T-helper 2 cell treated with Interferon-gamma antibody and Interleukin-4, amounts not matched to agents 5 μg/mL and 100 μg/mL, for 36 hours (primary cell): ENCODE measurements around the gene FCAMR.

Source experiments
- DNase-seq: peaks from one replicate; pipeline ENCODE4 v3.0.0; 2021; ENCODE audit warnings: low spot score
- H3K27ac Mint-ChIP-seq: one replicate; pipeline ENCODE4 v1.8.0; 2021; ENCODE audit warnings: mild to moderate bottlenecking, mixed read lengths
- H3K27me3 Mint-ChIP-seq: one replicate; pipeline ENCODE4 v1.8.0; 2021; ENCODE audit warnings: low read depth, mixed read lengths
- H3K36me3 Mint-ChIP-seq: one replicate; pipeline ENCODE4 v1.8.0; 2021; ENCODE audit warnings: low read depth, mixed read lengths
- H3K4me1 Mint-ChIP-seq: one replicate; pipeline ENCODE4 v1.8.0; 2021; ENCODE audit warnings: low read depth, mixed read lengths
- H3K4me3 Mint-ChIP-seq: one replicate; pipeline ENCODE4 v1.8.0; 2022; ENCODE audit warnings: mild to moderate bottlenecking, moderate library complexity, mixed read lengths
- H3K9me3 Mint-ChIP-seq: one replicate; pipeline ENCODE4 v1.8.0; 2021; ENCODE audit warnings: mixed read lengths

The FCAMR gene

DNA sequence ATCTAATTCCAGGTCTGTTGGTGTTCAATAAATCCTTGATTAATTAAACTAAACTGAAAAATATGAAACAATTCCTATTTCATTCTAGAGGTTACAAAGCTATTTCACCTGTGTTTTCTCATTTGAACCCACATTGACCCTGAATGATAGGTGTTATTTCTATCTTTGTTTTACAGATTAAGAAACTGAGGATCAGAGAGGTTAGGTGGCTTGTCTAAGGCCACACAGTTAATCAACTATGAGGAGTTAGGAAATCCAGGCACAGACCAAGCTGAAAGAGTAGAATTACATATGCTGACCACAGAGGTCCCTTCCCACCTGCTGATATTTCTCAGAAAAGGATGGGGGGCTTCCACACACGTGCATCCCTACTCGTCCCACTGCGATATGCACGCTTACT lies 24.5 kb downstream of the FCAMR start:
- no peak overlapping the region for H3K27ac Mint-ChIP-seq
- no peak overlapping the region for H3K4me3 Mint-ChIP-seq
- peaks cover 38% of the 10 kb centered on the region for H3K27me3 Mint-ChIP-seq
- no peak for DNase-seq
- H3K36me3 Mint-ChIP-seq: no peaks in the 10 kb centered on the region
- no peaks in the 10 kb centered on the region for H3K4me1 Mint-ChIP-seq
- H3K9me3 Mint-ChIP-seq: peaks cover 4% of the 10 kb centered on the region

DNA sequence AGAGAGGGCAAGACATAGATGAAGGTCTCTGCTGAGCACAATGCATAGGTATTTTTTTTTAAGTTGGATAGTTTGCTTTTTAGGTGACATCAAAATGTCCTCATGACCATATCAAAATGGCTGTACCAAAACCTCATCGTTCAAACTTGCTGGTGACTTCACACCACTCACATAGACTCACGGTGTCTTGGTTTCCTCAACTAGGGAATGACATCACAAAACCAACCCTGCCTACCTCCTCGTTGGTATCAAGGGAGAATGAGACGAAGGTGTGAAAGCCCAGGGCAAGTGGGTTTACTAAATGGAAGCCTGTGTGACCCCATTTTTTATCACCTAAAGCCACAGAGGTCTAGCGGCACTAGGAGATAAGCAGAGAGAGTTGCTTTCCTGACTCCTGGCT lies 25.6 kb downstream of the FCAMR start:
- Mint-ChIP-seq H3K27ac (no peak overlapping the region), H3K36me3 (no peaks in the 10 kb centered on the region), H3K4me3 (no peak overlapping the region), H3K4me1 (no peaks in the 10 kb centered on the region), H3K9me3 (no peaks in the 10 kb centered on the region), H3K27me3 (peaks cover 38% of the 10 kb centered on the region)
- no peak for DNase-seq

DNA sequence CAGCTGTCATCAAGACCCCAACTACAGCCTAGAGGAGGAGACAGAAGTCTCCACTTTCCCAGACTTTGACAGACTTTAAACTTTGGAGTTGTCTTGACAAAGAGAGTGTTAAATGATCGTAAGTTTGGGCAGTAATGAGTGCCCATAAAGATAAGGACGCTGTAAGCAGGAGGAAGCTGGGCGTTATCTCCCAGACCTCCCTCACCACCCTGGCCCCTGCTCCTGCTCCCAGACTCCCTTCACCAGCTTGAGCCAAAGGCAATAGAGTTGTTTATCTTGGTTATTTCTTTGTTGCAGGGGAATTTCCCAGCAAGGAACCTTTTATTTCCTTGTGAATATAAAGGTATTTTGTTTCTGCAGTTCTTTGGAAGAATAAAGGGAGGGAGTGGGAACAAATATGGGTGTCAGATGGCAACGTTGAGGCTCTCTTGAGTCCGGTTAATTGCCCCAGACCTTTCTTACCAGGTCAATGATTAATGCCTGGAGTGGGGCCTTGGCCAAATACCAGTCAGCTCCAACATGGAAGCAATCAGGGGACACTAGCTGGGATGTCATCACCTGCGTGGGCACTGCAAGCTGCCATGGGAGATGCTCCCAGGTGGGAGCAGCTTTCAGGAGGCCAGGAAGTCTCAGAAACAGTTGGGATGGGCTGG lies 28.4 kb downstream of the FCAMR start:
- no peak overlapping the region for H3K27ac Mint-ChIP-seq
- peaks cover 27% of the 10 kb centered on the region for H3K27me3 Mint-ChIP-seq
- no peak overlapping the region for H3K4me3 Mint-ChIP-seq
- no peaks in the 10 kb centered on the region for H3K4me1 Mint-ChIP-seq
- DNase-seq: no peak
- no peaks in the 10 kb centered on the region for H3K9me3 Mint-ChIP-seq
- H3K36me3 Mint-ChIP-seq: no peaks in the 10 kb centered on the region

DNA sequence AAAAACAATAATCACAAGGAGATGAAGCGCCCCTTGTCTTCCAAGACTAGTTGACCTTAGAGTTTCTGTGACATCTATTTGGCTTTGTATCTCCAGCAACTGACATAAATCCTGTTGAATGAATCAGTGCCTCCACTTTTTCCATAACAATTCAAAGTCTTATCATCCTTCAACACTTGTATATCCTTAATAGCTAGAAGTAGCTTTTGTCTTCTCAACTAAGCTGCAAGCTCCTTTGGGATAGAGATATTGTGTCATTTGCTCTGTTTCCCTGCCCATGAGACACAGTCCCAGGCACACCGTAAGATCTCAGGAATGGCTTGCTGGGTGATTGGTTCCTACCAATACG lies 29.7 kb downstream of the FCAMR start:
- DNase-seq: no peak
- Mint-ChIP-seq H3K27ac (no peak overlapping the region), H3K4me1 (no peaks in the 10 kb centered on the region), H3K4me3 (no peak overlapping the region), H3K9me3 (no peaks in the 10 kb centered on the region), H3K36me3 (no peaks in the 10 kb centered on the region), H3K27me3 (peaks cover 23% of the 10 kb centered on the region)

DNA sequence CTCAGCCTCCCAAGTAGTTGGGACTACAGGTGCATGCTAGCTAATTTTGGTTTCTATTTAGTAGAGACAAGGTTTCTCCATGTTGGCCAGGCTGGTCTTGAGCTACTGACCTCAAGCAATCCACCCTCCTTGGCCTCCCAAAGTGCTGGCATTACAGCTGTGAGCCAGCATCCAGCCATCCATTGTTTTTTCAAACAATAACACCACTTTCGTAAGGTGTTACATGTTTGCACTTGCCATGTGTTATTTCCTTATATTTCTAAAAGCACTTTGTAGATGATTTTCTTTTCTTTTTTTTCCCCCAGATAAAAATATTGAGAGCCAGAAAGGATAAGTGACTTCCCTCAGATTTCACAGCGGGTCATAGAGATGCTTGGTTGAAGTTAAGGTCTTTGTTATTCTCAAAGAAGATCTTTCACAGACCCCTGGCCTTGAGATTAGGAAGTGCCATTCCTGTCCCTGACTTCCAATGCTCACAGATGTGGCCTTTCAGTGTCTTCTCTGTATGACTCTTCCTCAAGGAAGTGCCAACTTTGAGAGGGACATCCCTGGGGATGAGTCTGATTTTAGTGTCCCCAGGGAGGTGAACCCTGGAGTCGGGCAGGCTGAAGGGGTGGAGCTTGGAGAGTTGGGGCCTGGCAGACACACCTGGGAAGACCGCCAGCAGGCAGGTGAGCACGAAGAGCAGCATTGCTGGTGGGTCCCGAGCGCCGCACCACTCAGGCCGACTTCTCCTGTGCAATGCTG lies 30.2 kb downstream of the FCAMR start:
- DNase-seq: no peak
- Mint-ChIP-seq H3K4me3 (no peak overlapping the region), H3K27ac (no peak overlapping the region), H3K4me1 (no peaks in the 10 kb centered on the region), H3K36me3 (no peaks in the 10 kb centered on the region), H3K27me3 (peaks cover 23% of the 10 kb centered on the region), H3K9me3 (no peaks in the 10 kb centered on the region)

DNA sequence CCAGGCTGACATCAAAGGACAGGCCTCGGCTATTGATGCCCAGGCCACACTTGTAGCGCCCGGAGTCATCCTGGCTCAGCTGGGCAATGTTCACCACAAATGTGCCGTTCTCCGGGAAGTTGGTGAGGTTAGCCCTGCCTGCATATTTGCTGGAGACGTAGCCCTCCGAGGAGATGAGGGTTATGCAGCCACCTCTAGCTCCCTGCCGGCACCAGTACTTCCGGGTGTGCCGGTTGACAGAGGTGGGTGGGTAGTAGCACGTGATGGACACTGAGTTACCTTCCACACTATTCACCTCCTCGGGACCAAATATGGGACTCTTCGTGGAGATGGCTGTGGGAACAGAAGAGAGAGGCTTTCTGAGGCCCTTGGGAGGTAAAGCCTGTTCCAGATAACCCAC lies 31.1 kb downstream of the FCAMR start:
- H3K9me3 Mint-ChIP-seq: no peaks in the 10 kb centered on the region
- H3K27ac Mint-ChIP-seq: no peak overlapping the region
- H3K36me3 Mint-ChIP-seq: no peaks in the 10 kb centered on the region
- DNase-seq: no peak
- no peaks in the 10 kb centered on the region for H3K4me1 Mint-ChIP-seq
- H3K4me3 Mint-ChIP-seq: no peak overlapping the region
- H3K27me3 Mint-ChIP-seq: peaks cover 19% of the 10 kb centered on the region

DNA sequence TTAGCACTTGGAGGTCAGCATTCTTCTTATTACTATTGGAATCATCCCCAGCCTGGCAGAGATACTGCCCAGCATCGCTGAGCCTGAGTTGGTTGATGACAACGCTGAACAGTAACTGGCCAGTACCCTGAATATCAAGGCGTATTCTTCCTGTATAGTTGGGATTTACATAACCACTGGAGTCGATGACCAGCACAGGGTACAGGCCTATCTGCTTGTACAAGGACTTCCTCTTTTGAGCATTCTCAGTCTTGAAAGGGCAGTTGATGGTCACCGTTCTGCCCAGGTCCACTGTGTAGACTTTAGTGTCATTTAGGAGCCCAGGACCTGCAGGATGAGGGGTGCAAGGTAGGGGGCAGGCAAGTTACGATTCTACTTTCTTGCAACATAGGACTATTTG lies 32.8 kb downstream of the FCAMR start:
- peaks cover 7% of the 10 kb centered on the region for H3K27me3 Mint-ChIP-seq
- no peak overlapping the region for H3K4me3 Mint-ChIP-seq
- H3K9me3 Mint-ChIP-seq: no peaks in the 10 kb centered on the region
- H3K36me3 Mint-ChIP-seq: no peaks in the 10 kb centered on the region
- no peaks in the 10 kb centered on the region for H3K4me1 Mint-ChIP-seq
- H3K27ac Mint-ChIP-seq: no peak overlapping the region
- DNase-seq: no peak

DNA sequence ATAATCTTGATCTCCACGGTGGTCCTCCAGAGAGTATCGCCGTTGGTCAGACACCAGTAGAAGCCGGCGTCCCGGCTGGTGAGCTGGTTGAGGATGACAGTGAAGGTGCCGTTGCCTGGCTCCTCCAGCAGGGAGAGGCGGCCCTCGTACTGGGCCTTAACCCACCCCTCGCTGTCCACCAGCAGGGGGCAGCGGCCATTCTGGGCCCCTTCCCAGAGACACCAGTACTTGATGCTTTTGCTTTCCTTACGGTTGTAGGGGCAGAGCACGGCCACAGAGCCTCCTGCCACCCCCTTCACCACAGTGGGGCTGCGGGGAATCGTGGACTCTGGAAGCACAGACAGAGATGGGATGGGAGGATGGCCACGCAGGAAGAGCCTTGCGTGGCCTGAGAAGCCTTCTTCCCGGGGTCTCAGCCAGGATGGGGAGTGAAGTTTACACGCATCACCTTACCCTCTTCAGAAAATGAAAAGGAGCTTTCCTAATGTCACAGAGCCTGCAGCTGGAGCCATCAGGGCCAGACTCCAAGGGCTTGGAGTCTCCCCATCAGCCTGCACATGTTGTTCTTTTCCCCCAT lies 34.7 kb downstream of the FCAMR start:
- H3K4me1 Mint-ChIP-seq: peaks cover 3% of the 10 kb centered on the region
- H3K9me3 Mint-ChIP-seq: no peaks in the 10 kb centered on the region
- peak; percentile 32 for DNase-seq
- H3K27me3 Mint-ChIP-seq: no peaks in the 10 kb centered on the region
- no peak overlapping the region for H3K4me3 Mint-ChIP-seq
- H3K27ac Mint-ChIP-seq: no peak overlapping the region
- no peaks in the 10 kb centered on the region for H3K36me3 Mint-ChIP-seq

DNA sequence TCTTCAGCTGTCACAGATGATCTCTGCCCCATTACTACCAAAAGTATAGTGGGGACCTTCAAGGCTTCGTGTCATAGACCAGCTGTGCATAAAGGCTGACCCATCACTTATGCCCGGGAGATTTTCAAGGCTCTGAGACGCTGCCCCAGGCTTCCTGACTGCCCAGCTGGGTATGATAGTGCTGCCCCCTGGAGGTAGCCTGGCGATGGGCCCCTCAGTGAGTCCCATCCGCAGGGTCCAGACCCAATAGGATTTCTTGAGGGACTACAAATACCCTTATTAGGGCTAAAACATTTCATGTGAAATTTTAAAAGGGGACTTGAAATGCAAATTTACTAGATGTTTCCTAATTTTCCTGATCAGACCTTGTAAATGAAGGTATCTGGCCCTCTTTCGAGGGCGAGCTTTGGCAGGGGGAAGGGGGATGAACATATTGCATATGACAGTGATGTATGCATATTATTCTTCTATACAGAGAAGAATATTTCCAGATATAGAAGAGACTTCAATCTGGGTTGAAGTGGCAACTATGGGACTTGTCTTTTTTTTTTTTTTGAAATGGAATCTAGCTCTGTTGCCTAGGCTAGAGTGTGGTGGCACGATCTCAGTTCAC lies 36.8 kb downstream of the FCAMR start:
- H3K27ac Mint-ChIP-seq: no peak overlapping the region
- H3K4me1 Mint-ChIP-seq: peaks cover 6% of the 10 kb centered on the region
- H3K27me3 Mint-ChIP-seq: no peaks in the 10 kb centered on the region
- DNase-seq: peak; percentile 37
- no peaks in the 10 kb centered on the region for H3K36me3 Mint-ChIP-seq
- H3K9me3 Mint-ChIP-seq: no peaks in the 10 kb centered on the region
- no peak overlapping the region for H3K4me3 Mint-ChIP-seq

DNA sequence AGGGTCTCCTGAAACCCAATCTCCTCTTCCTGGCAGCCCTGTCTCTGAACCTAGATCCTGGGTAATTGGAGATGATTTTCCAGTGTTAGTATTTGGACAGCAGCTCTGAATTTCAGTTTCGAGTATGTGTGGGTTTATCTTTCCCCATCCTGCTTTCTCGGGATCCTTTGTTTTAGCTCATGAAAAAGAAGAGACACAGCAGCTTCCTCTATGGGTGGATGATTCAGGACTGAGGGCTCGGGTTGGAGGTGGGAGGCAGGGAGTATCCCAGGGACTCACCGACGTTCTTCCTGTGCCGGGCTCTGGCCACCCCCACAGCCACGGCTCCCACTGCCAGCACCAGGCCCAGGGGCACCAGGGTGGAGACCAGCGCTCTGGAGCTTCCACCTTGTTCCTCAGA lies 38.1 kb downstream of the FCAMR start:
- Mint-ChIP-seq H3K27me3 (no peaks in the 10 kb centered on the region), H3K27ac (no peak overlapping the region), H3K4me1 (peaks cover 6% of the 10 kb centered on the region)

DNA sequence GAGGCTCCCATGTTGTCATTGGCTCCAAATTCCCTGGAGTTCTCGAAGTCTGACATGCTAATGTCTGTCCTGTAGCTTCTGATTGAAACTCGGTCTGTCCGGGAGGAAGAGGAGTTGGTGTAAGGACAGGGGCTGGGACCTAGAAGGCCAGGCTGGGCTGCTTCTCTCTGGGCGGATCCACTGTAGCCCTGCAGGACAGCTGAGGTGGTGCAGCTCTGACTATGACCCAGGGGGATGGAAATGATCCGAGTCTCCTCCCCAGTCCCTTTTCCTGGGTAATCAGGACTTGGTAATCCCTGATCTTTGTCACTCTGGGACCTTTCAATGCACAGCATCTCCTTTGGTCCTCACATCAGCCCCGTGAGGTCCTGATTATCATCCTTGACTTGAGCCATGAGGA lies 38.6 kb downstream of the FCAMR start:
- no peak overlapping the region for H3K27ac Mint-ChIP-seq
- H3K4me1 Mint-ChIP-seq: peaks cover 6% of the 10 kb centered on the region
- no peaks in the 10 kb centered on the region for H3K36me3 Mint-ChIP-seq
- no peaks in the 10 kb centered on the region for H3K9me3 Mint-ChIP-seq
- H3K27me3 Mint-ChIP-seq: no peaks in the 10 kb centered on the region
- H3K4me3 Mint-ChIP-seq: no peak overlapping the region
- no peak for DNase-seq

More for the DNA sequence above, 38.1 kb downstream of the FCAMR start:
- no peaks in the 10 kb centered on the region for H3K9me3 Mint-ChIP-seq
- H3K36me3 Mint-ChIP-seq: no peaks in the 10 kb centered on the region
- DNase-seq: no peak
- H3K4me3 Mint-ChIP-seq: no peak overlapping the region

DNA sequence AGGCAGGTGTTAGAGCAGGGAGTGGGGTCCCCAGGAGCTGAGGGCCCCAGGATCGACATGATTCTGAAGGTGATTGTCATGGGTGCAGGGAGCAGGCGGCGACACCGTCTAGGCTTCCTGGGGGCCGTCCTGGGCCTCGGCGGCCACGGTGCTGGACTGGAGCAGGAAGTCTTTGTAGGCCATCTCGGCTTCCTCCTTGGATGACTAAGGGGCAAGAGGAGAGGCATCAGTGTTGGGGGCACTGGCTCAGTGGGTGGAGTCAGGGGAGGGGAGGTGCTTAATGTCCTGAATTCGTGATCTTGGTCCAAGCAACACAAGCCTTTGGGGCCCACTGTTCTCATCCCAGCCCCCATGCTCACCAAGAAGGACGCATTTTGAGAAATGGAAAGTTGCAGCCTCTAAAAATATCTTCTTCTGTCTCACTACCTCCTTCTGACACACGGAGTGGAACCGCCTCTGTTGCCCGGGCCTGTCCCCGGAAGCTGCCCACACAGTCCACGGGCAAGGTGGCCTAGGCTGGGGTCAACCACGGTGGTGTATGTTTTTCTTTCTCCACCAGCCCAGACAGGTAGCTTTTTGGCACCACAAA lies 40.0 kb downstream of the FCAMR start:
- Mint-ChIP-seq H3K4me3 (no peak overlapping the region), H3K4me1 (peaks cover 6% of the 10 kb centered on the region), H3K27me3 (no peaks in the 10 kb centered on the region), H3K9me3 (no peaks in the 10 kb centered on the region), H3K27ac (peak overlapping the region; percentile 57), H3K36me3 (no peaks in the 10 kb centered on the region)
- no peak for DNase-seq

DNA sequence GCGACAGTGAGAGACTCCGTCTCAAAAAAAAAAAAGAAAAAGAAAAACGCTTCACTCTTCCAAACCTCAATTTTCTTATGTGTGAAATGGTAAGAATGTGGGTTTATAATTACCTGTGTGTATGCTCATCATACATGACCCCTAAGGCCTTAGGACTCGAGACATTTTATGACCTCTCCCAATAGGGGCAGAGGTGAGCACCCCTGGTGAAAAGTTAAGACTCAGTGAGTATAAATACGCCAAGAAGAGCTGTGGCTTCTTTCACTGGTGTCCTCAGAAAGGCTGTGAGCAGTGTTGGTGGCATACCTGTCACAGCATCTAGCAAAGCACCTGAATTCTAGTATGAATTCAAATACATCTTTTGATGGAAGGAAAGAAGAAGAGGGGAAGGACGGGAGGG lies 40.7 kb downstream of the FCAMR start:
- Mint-ChIP-seq H3K4me1 (peaks cover 6% of the 10 kb centered on the region), H3K4me3 (no peak overlapping the region), H3K27me3 (no peaks in the 10 kb centered on the region), H3K27ac (no peak overlapping the region), H3K9me3 (no peaks in the 10 kb centered on the region), H3K36me3 (no peaks in the 10 kb centered on the region)
- no peak for DNase-seq

DNA sequence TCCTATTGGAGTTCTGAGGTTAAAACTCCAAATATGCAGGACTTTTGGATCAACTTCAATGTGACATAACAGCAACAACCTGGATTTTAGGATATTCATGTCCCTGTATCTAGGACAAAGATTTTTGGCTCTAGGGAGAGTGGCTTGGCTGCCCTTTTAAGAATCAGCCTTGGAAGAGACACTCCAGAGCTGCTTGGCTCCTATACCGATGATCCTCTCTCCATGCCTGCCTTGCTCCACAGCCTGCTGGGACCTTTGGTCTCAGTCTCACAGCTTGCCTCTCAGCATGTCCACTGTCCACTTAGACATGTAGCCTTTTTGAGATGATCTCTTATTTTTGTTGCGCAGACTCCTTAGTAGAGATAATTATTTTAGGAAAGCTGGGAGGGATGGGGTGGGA lies 44.0 kb downstream of the FCAMR start:
- no peaks in the 10 kb centered on the region for H3K9me3 Mint-ChIP-seq
- H3K27me3 Mint-ChIP-seq: no peaks in the 10 kb centered on the region
- H3K27ac Mint-ChIP-seq: no peak overlapping the region
- no peak for DNase-seq
- H3K4me1 Mint-ChIP-seq: peaks cover 14% of the 10 kb centered on the region
- H3K4me3 Mint-ChIP-seq: no peak overlapping the region
- no peaks in the 10 kb centered on the region for H3K36me3 Mint-ChIP-seq
